Endothelial cell of umbilical vein (primary cell): ENCODE data around the gene NSA2. TPM values are rescaled to one million over a fixed set of nuclear protein-coding genes. Genes with fewer than 3 reads are reported as not detected.
A peak's percentile ranks its signal among the peaks of the same experiment; 100 is the strongest.

Experiments
- BruUV-seq: library from RNA; stranded (reverse); fragments of 400-500 nt; replicated peaks from 2 replicates; lab custom pipeline; 2021; lab: Mats Ljungman, UMichigan
- CTCF ChIA-PET: fragments of 300-600, 350-600 bp; sonication (Branson Sonifier 250); formaldehyde crosslinking; loops from one replicate; lab custom pipeline; 2021; ENCODE audit warnings: antibody characterized with exemption, inconsistent platforms; lab: Charles Lee
- POLR2A ChIA-PET: fragments of 300-600, 350-600 bp; sonication (Branson Sonifier 250); formaldehyde crosslinking; loops from one replicate; lab custom pipeline; 2021; ENCODE audit warnings: antibody characterized with exemption, inconsistent platforms; lab: Charles Lee
- DNase-seq: peaks from one replicate; pipeline ENCODE4 v3.0.0-alpha.2; 2011; ENCODE audit warnings: low read depth, low spot score
- FAIRE-seq: peaks from 2 replicates; lab custom pipeline; 2011; peaks lifted over from hg19 to GRCh38; lab: Jason Lieb, UNC
- H2AFZ ChIP-seq: 2 replicates; pipeline ENCODE4 v1.6.0; 2012; ENCODE audit warnings: low read depth, low read length, control low read depth, inconsistent platforms
- H3K27ac ChIP-seq: 2 replicates; pipeline ENCODE4 v1.5.1; 2011; ENCODE audit warnings: low read depth, mild to moderate bottlenecking, control low read depth, low read length, moderate library complexity; ENCODE audit not compliant: insufficient read depth
- H3K27me3 ChIP-seq, 2 experiments: 2 replicates each; pipeline versions ENCODE4 v1.6.0 to v1.6.1; 2011; ENCODE audit warnings: low read length in 2 of 2, mixed read lengths in 1 of 2; ENCODE audit not compliant: control insufficient read depth in 2 of 2, insufficient read depth in 2 of 2
- H3K36me3 ChIP-seq, 2 experiments: 2 replicates in 1 of 2; 3 replicates in 1 of 2; pipeline ENCODE4 v1.5.1; 2011; ENCODE audit warnings: low read length in 2 of 2, mild to moderate bottlenecking in 1 of 2, moderate library complexity in 1 of 2; ENCODE audit not compliant: control insufficient read depth in 2 of 2, insufficient read depth in 2 of 2; ENCODE audit errors: extremely low read depth in 1 of 2
- H3K4me1 ChIP-seq: 3 replicates; pipeline ENCODE4 v1.5.1; 2011; ENCODE audit warnings: mild to moderate bottlenecking, low read length; ENCODE audit not compliant: control insufficient read depth, insufficient read depth; ENCODE audit errors: extremely low read depth
- H3K4me2 ChIP-seq: 2 replicates; pipeline ENCODE4 v1.6.1; 2011; ENCODE audit warnings: low read length, control low read depth, mixed read lengths; ENCODE audit not compliant: insufficient read depth
- H3K4me3 ChIP-seq, 3 experiments: fragments of 200-600 bp in 1 of 3; sonication (generic), shearing (Covaris generic) in 1 of 3; replicated peaks in 1 of 3; 2 replicates each; pipeline ENCODE4 v1.5.1; 2011 to 2016; ENCODE audit warnings: control low read depth in 3 of 3, low read length in 3 of 3, mild to moderate bottlenecking in 2 of 3, inconsistent platforms in 1 of 3, low read depth in 1 of 3, moderate library complexity in 1 of 3; ENCODE audit not compliant: insufficient read depth in 1 of 3
- H3K79me2 ChIP-seq: 2 replicates; pipeline ENCODE4 v1.6.0; 2012; ENCODE audit warnings: low read length, inconsistent platforms; ENCODE audit not compliant: control insufficient read depth, insufficient read depth
- H3K9ac ChIP-seq: replicated peaks from 2 replicates; pipeline ENCODE3; 2011; ENCODE audit warnings: low read length, control low read depth; ENCODE audit not compliant: insufficient read depth; ENCODE audit errors: extremely low read depth
- H3K9me1 ChIP-seq: replicated peaks from 3 replicates; pipeline ENCODE4 v1.6.0; 2011; ENCODE audit warnings: mild to moderate bottlenecking, low read length; ENCODE audit not compliant: control insufficient read depth, insufficient read depth; ENCODE audit errors: extremely low read depth
- H3K9me3 ChIP-seq: replicated peaks from 2 replicates; pipeline ENCODE4 v1.5.1; 2012; ENCODE audit warnings: low read length, inconsistent platforms; ENCODE audit not compliant: control insufficient read depth, insufficient read depth
- H4K20me1 ChIP-seq: replicated peaks from 2 replicates; pipeline ENCODE3; 2011; ENCODE audit warnings: mild to moderate bottlenecking, low read length; ENCODE audit not compliant: control insufficient read depth, insufficient read depth; ENCODE audit errors: extremely low read depth
- GATA2 ChIP-seq: IDR thresholded peaks from 2 replicates; pipeline ENCODE4 v1.7.0; 2011; ENCODE audit warnings: low read depth, mild to moderate bottlenecking, moderate library complexity, mixed read lengths, low read length; ENCODE audit not compliant: insufficient read length, insufficient read depth
- MYC ChIP-seq: IDR thresholded peaks from one replicate; pipeline ENCODE4 v1.6.1; 2011; ENCODE audit warnings: mild to moderate bottlenecking, low read depth, low read length
- POLR2A ChIP-seq: IDR thresholded peaks from 2 replicates; pipeline ENCODE4 v1.6.1; 2012; ENCODE audit warnings: low read depth, mild to moderate bottlenecking, control low read depth, low read length
- POLR2AphosphoS5 ChIP-seq: IDR thresholded peaks from 2 replicates; pipeline ENCODE4 v1.6.1; 2012; ENCODE audit warnings: low read depth, mild to moderate bottlenecking, control low read depth, low read length, moderate library complexity; ENCODE audit not compliant: insufficient read depth
- dilution Hi-C: fragments of 300-500 bp; cut with MboI; formaldehyde crosslinking; loops from one replicate; pipeline ENCODE4 v1.15.0; 2019; ENCODE audit warnings: low sequenced_read_pairs; ENCODE audit not compliant: extremely low pct_ligation_motif_present
- intact Hi-C: fragments of 100-400 bp; cut with micrococcal nuclease; formaldehyde crosslinking; loops from one replicate; pipeline ENCODE4 v1.10.0; 2022
- polyA plus RNA-seq, 4 experiments: library from polyadenylated mRNA; depleted of rRNA in 3 of 4; stranded (reverse) in 3 of 4; unstranded in 1 of 4; fragments of >200 nt; gene quantifications; 2 replicates each; pipeline versions ENCODE4 v1.2.1 to v1.2.3, GENCODE V29; 2011 to 2012; ENCODE audit warnings: missing spikeins in 1 of 4
- total RNA-seq: library from RNA; stranded (reverse); gene quantifications from 2 replicates; pipeline ENCODE4 v1.2.3, GENCODE V29; 2021
- TF ChIP-seq, protein P1 (sequence below), 2 donors: IDR thresholded peaks; 1 replicate in 1 of 2; 2 replicates in 1 of 2; pipeline ENCODE4 v1.5.1; 2011; ENCODE audit warnings: low read length in 2 of 2, mild to moderate bottlenecking in 2 of 2, moderate library complexity in 2 of 2, control low read depth in 1 of 2, inconsistent platforms in 1 of 2, low read depth in 1 of 2; ENCODE audit not compliant: insufficient read depth in 1 of 2; ENCODE audit errors: extremely low read depth in 1 of 2
- TF ChIP-seq, protein P2 (sequence below): IDR thresholded peaks from 2 replicates; pipeline ENCODE4 v1.6.1; 2011; ENCODE audit not compliant: insufficient read depth, insufficient read length

The NSA2 gene
- total and polyA plus RNA-seq, 2 donors (not counting 3 experiments of a cell fraction or from before 2014, with no cell fraction given): 20.7 to 73.8 TPM

DNA sequence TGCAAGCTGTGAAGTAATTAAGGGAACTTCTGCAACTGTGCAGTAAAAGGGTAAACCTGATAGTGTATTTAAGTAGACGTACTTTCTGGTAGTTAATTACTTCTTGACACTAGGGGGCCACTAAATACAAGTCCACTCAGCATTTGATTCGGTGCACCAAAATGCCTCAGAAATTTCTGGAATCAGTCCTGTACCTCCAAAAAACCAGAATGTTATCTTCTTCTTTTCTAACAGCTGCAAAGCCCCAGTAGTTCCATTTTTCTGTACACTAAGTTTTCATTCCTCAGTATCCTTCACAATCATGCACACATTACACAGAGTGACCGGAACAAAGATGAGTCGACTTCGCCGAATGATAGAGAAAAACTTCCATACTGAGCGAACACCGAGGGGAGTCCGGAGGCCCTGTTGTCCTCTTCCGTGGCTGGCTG is 616 bp upstream of the NSA2 start:
- no peaks in the 10 kb centered on the region for H3K9me3 ChIP-seq
- TSS peak; percentile 71 for BruUV-seq
- dilution Hi-C loops (no loop called here), intact Hi-C loops (loop anchor here (1.0 to 2.0 kb wide), 3 partner anchors 153 to 1490 kb away; partner anchors contain the start of gene HMGCR)
- H2AFZ ChIP-seq: peak overlapping the region; percentile 99
- H3K9me1 ChIP-seq: no peaks in the 10 kb centered on the region
- H3K4me3 ChIP-seq: peak overlapping the region; percentile 73 to 98 (median 86)
- peak; percentile 66 for DNase-seq
- peaks cover 17% of the 10 kb centered on the region for H3K4me1 ChIP-seq
- TF ChIP-seq MYC (no peak), POLR2AphosphoS5 (no peak), GATA2 (no peak), POLR2A (no peak)
- TF ChIP-seq, protein P1, sequence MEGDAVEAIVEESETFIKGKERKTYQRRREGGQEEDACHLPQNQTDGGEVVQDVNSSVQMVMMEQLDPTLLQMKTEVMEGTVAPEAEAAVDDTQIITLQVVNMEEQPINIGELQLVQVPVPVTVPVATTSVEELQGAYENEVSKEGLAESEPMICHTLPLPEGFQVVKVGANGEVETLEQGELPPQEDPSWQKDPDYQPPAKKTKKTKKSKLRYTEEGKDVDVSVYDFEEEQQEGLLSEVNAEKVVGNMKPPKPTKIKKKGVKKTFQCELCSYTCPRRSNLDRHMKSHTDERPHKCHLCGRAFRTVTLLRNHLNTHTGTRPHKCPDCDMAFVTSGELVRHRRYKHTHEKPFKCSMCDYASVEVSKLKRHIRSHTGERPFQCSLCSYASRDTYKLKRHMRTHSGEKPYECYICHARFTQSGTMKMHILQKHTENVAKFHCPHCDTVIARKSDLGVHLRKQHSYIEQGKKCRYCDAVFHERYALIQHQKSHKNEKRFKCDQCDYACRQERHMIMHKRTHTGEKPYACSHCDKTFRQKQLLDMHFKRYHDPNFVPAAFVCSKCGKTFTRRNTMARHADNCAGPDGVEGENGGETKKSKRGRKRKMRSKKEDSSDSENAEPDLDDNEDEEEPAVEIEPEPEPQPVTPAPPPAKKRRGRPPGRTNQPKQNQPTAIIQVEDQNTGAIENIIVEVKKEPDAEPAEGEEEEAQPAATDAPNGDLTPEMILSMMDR (IDR thresholded peaks at IDR 0.05; ENCODE audit: extremely low read depth in 1 of 2, insufficient read depth in 1 of 2, low read depth in 1 of 2, low read length in 2 of 2): peak; percentile 3 to 43
- TF ChIP-seq, protein P2, sequence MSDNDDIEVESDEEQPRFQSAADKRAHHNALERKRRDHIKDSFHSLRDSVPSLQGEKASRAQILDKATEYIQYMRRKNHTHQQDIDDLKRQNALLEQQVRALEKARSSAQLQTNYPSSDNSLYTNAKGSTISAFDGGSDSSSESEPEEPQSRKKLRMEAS: no peak
- H3K27me3 ChIP-seq: no peaks in the 10 kb centered on the region
- ChIA-PET POLR2A (no interaction called here), CTCF (interaction anchor here (0.9 to 1.2 kb wide), 3 partner anchors 23 to 137 kb away, joined by 3 read pairs; no protein-coding TSS in a partner anchor)
- peak; percentile 56 for FAIRE-seq
- H3K9ac ChIP-seq: peak overlapping the region; percentile 68
- H4K20me1 ChIP-seq: no peaks in the 10 kb centered on the region
- peaks cover 0 to 5% of the 10 kb centered on the region in 2 experiments for H3K36me3 ChIP-seq
- peak overlapping the region; percentile 16 for H3K27ac ChIP-seq
- H3K4me2 ChIP-seq: peak overlapping the region; percentile 84
- peaks cover 40% of the 10 kb centered on the region for H3K79me2 ChIP-seq
